Stimulated activated CD4-positive, alpha-beta T cell treated with anti-CD3 and anti-CD28 coated beads, Interleukin-15, amount 100 ng/mL, for 24 hours (primary cell): Measurements from ENCODE around the gene JPT2.

ENCODE experiments used
- DNase-seq: peaks from one replicate; pipeline ENCODE4 v3.0.0-alpha.2; 2020

Gene JPT2, protein sequence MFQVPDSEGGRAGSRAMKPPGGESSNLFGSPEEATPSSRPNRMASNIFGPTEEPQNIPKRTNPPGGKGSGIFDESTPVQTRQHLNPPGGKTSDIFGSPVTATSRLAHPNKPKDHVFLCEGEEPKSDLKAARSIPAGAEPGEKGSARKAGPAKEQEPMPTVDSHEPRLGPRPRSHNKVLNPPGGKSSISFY

GRCh38 chr16:1677942-1678499 lies at the start of gene JPT2:
Gene JPT2, plus strand, starts transcription at chr16:1678279. Its CDS starts 34 bp downstream, at chr16:1678313.
- peak; percentile 98 for DNase-seq

GRCh38 chr16:1630450-1631213 lies 47.4 kb upstream of the JPT2 start:
- DNase-seq = no peak

- no peak for DNase-seq
Measured at GRCh38 chr16:1631230-1631629, 46.8 kb upstream of the JPT2 start.

GRCh38 chr16:1631931-1632637 lies 46.0 kb upstream of the JPT2 start:
- no peak for DNase-seq

DNA sequence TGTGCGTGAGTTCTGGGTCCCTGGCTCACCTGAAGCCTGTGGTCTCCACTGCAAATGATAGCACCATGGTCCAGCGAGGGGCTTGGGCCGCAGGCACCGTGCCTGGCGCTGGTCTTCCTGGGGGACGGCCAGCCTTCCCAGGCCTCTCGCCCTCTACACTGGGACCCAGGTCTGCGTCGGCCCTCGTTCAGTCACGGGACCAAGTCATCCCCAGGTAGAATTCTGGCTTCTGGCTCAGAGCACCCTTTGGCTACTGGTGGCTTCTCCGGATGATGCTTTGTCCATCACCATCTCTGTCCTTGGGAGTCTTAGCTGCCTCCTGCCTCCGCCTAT lies 45.5 kb upstream of the JPT2 start:
- no peak for DNase-seq

GRCh38 chr16:1633310-1633709 lies 44.8 kb upstream of the JPT2 start:
- DNase-seq = no peak

GRCh38 chr16:1634541-1634940 lies 43.5 kb upstream of the JPT2 start:
- no peak for DNase-seq

GRCh38 chr16:1635070-1635469 lies 43.0 kb upstream of the JPT2 start:
- peak; percentile 23 for DNase-seq

DNA sequence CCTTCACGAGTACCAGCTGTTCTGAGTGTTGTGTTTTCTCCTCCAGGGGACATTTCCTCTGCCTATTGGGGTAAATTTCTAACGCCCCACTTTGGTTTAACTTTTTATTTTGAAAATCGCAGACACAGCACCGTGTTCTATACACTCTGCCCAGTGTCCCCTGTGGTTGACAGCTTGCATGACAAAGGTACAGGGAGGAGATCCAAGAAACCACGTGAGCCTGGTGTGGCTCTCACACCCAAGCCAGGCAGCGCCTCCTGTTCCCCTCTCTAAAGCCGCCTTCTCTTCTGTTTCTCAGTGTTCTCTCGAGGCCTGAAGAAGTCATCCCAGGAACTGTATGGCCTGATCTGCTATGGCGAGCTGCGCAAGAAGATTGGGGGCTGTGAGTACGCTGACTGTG lies 40.6 kb upstream of the JPT2 start:
- no peak for DNase-seq

DNA sequence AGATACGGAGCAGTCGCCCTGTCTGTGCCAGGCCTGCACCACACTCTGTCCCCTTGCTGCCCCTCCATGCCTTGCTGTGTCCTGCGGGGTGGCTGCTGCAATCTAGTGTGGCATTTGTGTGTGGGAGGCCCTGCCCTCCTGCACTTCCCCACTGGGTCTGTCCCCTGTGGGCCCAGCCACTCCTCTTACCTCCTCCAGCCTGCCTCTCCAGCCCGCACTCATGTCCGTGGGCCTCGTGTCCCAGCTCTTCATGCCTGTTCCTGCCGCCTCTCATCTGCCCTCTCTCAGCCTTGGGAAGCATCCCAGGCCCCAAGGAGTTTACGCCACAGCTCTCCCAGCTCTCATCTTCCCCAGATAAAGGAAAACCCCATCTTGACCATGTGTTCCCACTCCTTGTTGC lies 39.3 kb upstream of the JPT2 start:
- DNase-seq = no peak

DNA sequence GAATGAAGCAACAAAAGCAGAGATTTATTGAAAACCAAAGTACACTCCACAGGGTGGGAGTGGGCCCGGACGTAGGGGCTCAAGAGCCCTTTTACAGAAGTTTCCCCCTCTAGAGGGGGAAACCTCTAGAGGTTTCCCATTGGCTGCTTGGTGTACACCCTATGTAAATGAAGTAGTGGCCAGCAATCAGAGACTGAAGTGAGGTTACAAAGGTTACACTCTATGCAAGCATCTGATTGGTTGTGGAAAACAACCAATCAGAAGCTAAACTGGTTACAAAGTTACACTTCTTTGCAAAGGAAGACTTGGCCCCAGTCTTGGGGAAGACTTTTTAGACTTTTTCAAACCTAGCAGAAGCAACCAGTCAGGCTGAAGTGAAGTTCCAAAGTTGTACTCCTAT lies 38.8 kb upstream of the JPT2 start:
- DNase-seq = no peak

DNA sequence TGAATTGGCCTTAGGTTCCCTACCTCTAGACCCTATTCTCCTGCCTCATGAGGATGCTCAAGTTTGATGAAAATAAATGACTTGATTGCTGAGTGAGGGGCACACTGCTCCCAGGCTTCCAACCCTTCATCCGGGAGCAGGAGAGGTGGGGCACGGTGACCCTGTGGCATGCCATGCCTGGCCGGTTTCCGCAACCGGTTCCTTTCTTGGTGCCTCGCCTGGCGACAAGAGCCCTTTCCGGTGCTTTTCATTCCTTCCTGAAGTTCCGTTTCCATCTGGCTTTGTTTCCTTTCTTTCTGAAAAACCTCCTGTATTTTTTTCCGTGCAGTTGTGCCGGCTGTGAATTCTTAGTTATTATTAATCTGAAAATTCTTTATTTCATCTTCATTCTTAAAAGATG lies 38.2 kb upstream of the JPT2 start:
- no peak for DNase-seq

GRCh38 chr16:1640261-1640941 lies 37.7 kb upstream of the JPT2 start:
- no peak for DNase-seq

DNA sequence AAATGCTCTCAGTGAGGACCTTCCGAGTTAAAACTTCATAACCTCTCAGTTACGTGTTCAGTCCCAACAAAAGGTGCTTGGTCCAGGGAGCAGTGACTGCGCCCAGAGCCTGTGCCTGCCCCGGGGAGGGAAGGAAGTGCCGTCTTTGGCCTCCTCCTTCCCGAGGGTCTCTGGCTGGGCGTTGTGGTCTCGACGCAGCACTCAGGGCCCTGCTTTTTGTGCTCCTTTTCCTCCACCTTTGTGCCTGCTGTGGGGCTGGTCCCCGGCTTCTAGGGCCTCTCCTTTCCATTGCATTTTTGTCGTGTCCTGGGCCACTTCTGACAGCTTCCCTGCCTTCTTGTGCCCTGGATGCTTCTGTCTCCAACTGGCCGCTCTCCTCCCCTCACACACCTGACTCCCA lies 36.8 kb upstream of the JPT2 start:
- DNase-seq = no peak

DNA sequence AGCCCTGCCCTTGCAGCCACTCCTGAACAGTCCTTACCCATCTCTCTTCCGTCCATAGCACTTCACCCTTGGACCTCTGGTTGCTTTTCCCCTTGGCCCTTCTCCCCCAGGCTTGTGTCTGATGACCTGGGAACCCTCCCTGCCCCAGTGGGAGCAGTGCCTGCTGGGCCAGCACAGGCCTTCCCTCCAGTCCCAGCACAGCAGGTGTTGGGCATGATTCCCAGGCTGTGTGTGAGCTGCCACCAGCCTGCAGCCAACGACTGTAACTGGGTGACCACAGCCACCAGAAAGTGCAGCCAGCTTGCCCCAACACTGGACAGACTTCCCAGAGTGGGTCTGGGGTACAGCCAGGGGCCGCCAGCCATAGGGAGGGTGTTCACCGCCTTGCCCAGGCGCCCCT lies 35.9 kb upstream of the JPT2 start:
- DNase-seq = no peak

GRCh38 chr16:1642753-1643152 lies 35.3 kb upstream of the JPT2 start:
- DNase-seq = no peak

DNA sequence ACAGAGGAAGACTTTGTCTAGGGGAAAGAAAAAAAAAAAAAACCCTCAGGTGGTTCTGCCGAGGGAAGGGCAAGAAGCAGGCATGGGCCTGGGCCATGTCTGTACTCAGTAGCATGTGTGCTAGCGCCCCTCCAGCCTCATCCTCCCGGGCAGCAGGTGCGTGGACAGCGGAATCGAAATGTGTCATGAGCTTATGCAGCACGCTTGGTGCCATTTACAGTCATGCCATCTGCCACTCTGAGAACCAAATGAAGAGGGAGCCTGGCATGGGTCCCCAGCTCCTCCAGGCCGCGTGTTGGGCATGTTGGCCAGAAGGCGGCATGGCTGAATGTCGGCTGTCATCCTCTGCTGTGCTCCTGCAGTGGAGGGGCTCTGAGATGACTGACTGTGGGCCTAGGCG lies 34.6 kb upstream of the JPT2 start:
- no peak for DNase-seq

DNA sequence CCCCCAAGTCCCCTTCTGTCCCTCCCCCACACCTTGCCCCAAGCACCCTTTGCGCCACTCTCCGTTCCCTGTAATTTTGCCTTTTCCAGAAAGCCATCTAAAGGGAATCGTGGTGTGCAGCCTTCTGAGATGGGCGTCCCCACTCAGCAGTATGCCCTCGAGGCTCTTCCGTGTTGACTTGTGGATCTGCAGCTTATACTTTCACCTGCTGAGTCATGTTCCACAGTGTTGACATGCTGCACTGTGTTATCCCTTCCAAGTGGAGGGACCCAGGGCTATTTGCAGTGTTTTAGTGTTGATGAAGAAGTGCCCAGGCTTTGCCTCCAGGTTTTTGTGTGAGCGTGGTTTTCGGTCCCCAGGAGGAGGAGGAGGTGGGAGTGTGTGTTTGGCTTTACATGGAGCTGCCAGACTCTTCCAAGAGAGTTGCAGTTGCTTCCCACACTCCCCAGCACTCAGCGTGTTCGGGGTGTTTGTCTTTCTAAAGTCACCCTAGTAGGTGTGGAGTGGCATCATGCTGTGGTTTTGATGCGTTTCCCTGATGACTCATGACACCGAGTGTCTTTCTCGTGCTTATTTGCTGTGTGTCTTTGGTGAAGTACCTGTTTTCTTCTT lies 32.1 kb upstream of the JPT2 start:
- DNase-seq = peak; percentile 47

DNA sequence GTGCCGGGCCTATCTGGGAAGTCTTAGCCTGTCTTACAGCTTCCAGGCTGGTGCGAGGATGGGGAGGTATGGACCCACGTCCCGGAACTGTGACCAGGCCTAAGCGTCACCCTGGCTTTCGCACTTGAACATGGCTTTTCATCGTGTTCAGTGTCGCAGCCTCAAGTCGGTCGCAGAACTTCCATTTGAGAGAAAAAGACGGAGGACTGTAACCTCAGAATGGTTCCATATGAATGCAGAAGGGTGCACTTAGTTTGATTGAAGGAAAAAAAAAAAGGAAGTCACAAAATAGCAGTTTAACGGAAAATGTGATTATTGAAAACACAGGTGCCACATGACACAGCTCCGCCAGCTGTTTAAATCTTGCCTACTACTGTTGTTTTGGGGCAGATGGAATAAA lies 30.2 kb upstream of the JPT2 start:
- DNase-seq = no peak

DNA sequence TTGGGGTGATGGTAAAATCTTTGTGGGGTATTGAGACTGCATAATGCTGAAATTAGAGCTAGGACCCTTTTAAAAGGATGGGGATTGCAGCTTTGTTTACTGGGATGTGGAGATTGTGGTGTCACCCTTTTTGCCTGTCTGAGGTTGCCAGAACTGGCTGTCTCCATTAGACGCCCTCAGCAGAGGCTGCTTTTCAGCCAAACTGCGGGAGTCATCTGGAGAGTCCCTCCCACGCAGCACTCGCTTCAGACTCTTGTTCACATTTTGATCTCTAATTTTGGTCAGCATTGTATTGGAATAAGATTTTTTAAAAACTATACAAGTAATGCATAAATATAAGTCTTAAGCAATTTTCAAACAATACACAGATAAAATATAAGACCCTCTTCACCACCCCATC lies 27.9 kb upstream of the JPT2 start:
- no peak for DNase-seq

DNA sequence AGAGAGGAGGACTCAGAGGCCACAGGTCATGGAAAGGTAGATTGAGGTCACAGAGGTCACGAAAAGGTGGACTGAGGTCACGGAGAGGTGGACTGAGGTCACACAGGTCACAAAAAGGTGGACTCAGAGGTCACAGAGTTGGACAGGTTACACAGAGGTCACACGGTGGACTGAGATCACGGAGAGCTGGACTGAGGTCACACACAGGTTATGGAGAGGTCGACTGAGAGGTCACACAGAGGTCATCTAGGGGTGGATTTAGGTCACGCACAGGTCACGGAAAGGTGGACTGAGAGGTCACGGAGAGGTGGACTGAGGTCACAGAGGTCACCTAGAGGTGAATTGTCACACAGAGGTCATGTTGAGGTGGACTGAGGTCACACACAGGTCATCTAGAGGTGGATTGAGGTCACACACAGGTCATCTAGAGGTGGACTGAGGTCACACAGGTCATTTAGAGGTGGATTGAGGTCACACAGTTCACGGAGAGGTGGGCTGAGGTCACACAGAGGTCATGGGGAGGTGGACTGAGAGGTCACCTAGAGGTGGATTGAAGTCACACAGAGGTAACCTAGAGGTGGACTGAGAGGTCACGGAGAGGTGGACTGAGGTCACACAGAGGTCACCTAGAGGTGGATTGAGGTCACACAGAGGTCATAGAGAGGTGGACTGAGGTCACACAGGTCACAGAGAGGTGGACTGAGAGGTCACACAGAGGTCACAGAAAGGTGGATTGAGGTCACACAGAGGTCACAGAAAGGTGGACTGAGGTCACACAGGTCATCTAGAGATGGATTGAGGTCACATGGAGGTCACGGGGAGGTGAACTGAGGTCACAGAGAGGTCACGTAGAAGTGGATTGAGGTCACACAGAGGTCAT lies 26.7 kb upstream of the JPT2 start:
- no peak for DNase-seq

DNA sequence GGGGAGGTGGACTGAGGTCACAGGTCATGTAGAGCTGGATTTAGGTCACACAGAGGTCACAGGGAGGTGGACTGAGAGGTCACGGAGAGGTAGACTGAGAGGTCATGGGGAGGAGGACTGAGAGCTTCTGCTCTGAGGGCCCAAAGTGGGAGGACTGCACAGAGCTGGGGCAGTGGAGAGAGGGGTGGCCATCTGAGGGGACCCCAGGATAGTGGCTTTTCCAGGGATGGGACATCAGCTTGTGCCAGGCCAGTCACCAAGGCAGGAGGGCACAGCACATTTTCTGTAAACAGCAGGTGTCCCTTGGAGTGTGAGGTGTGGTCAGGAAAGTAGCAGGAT lies 26.1 kb upstream of the JPT2 start:
- DNase-seq = no peak
